B cell (primary cell): Measurements from ENCODE around the gene CKMT2. TPM values are rescaled to one million over a fixed set of nuclear protein-coding genes. Genes with fewer than 3 reads are reported as not detected.

Source experiments
- ATAC-seq: fragments of 200-7000 bp; cut with Tn5 transposase; one replicate; pipeline ENCODE4 v1.10.0; 2021; ENCODE audit warnings: low read depth, mild to moderate bottlenecking, moderate number of reproducible peaks, moderate library complexity
- CTCF ChIA-PET: fragments of 350-600 bp; sonication (Branson Sonifier 250); formaldehyde crosslinking; loops from one replicate; lab custom pipeline; 2021; ENCODE audit warnings: antibody characterized with exemption, inconsistent platforms; lab: Charles Lee
- POLR2A ChIA-PET: fragments of 350-600 bp; sonication (Branson Sonifier 250); formaldehyde crosslinking; loops from one replicate; lab custom pipeline; 2021; ENCODE audit warnings: antibody characterized with exemption; lab: Charles Lee
- DNase-seq: peaks from one replicate; pipeline ENCODE4 v3.0.0; 2013
- H2AFZ ChIP-seq: 2 replicates; pipeline ENCODE4 v1.6.1; 2012; ENCODE audit warnings: mild to moderate bottlenecking, low read depth, low read length; ENCODE audit not compliant: insufficient read depth, poor library complexity, severe bottlenecking
- H3K27ac ChIP-seq, 2 donors: 1 replicate in 1 of 2; 2 replicates in 1 of 2; pipeline ENCODE4 v1.5.1; 2012 to 2013; ENCODE audit warnings: low read length in 2 of 2, mild to moderate bottlenecking in 2 of 2, moderate library complexity in 1 of 2
- H3K27me3 ChIP-seq, 4 experiments: fragments of 200-600 bp in 1 of 4; sonication (generic) in 1 of 4; replicated peaks in 1 of 4; 1 replicate in 2 of 4; 2 replicates in 2 of 4; pipeline versions ENCODE4 v1.6.1 to v1.7.0; 2013 to 2016; ENCODE audit warnings: low read length in 3 of 4, mild to moderate bottlenecking in 2 of 4, mixed read lengths in 1 of 4, moderate library complexity in 1 of 4; ENCODE audit not compliant: insufficient read depth in 4 of 4, control insufficient read depth in 3 of 4; ENCODE audit errors: control extremely low read depth in 1 of 4
- H3K36me3 ChIP-seq, 2 experiments: replicated peaks in 1 of 2; 1 replicate in 1 of 2; 2 replicates in 1 of 2; pipeline versions ENCODE4 v1.6.1 to v1.7.1; 2013; ENCODE audit warnings: low read length in 1 of 2; ENCODE audit not compliant: insufficient read depth in 2 of 2, control insufficient read depth in 1 of 2; ENCODE audit errors: control extremely low read depth in 1 of 2, extremely low read depth in 1 of 2
- H3K4me1 ChIP-seq, 2 donors: fragments of 200-600 bp in 1 of 2; sonication (generic) in 1 of 2; 1 replicate in 1 of 2; 2 replicates in 1 of 2; pipeline versions ENCODE4 v1.5.1 to v1.6.1; 2013 to 2017; ENCODE audit warnings: low read length in 2 of 2; ENCODE audit not compliant: control insufficient read depth in 2 of 2, insufficient read depth in 2 of 2
- H3K4me2 ChIP-seq: replicated peaks from 2 replicates; pipeline ENCODE3; 2012; ENCODE audit warnings: mild to moderate bottlenecking, low read depth, low read length; ENCODE audit not compliant: poor library complexity, severe bottlenecking
- H3K4me3 ChIP-seq, 5 experiments: fragments of 200-600 bp in 1 of 5; sonication (generic) in 1 of 5; 1 replicate in 3 of 5; 2 replicates in 2 of 5; pipeline versions ENCODE4 v1.5.1 to v1.7.0; 2011 to 2016; ENCODE audit warnings: low read length in 4 of 5, mild to moderate bottlenecking in 4 of 5, low read depth in 2 of 5, control low read depth in 1 of 5, moderate library complexity in 1 of 5; ENCODE audit not compliant: insufficient read depth in 1 of 5; ENCODE audit errors: control extremely low read depth in 1 of 5, extremely low read depth in 1 of 5
- H3K79me2 ChIP-seq: fragments of 200-600 bp; sonication (generic); one replicate; pipeline ENCODE4 v1.6.0; 2016; ENCODE audit warnings: low read length; ENCODE audit not compliant: control insufficient read depth, insufficient read depth
- H3K9ac ChIP-seq: fragments of 200-600 bp; sonication (generic); 2 replicates; pipeline ENCODE4 v1.6.1; 2017; ENCODE audit warnings: mild to moderate bottlenecking, low read length, moderate library complexity
- H3K9me3 ChIP-seq, 3 donors: one replicate each; pipeline versions ENCODE4 v1.6.1 to v1.7.1; 2013; ENCODE audit warnings: low read length in 2 of 3; ENCODE audit not compliant: control insufficient read depth in 2 of 3, insufficient read depth in 1 of 3; ENCODE audit errors: control extremely low read depth in 1 of 3
- H4K20me1 ChIP-seq: 2 replicates; pipeline ENCODE4 v1.6.0; 2012; ENCODE audit warnings: mild to moderate bottlenecking, low read length; ENCODE audit not compliant: insufficient read depth, control insufficient read depth, poor library complexity, severe bottlenecking
- H3K27ac Mint-ChIP-seq: one replicate; pipeline ENCODE4 v1.8.0; 2021; ENCODE audit warnings: mixed read lengths
- H3K27me3 Mint-ChIP-seq: one replicate; pipeline ENCODE4 v1.8.0; 2021; ENCODE audit warnings: mixed read lengths
- H3K4me1 Mint-ChIP-seq: one replicate; pipeline ENCODE4 v1.8.0; 2021; ENCODE audit warnings: mixed read lengths
- H3K4me3 Mint-ChIP-seq: one replicate; pipeline ENCODE4 v1.8.0; 2021; ENCODE audit warnings: mixed read lengths
- H3K9me3 Mint-ChIP-seq: one replicate; pipeline ENCODE4 v1.8.0; 2022; ENCODE audit warnings: mixed read lengths; ENCODE audit not compliant: insufficient read depth
- CTCF ChIP-seq: fragments of 200-600 bp; IDR thresholded peaks from one replicate; pipeline ENCODE4 v1.8.0; 2022; ENCODE audit warnings: antibody characterized with exemption, mild to moderate bottlenecking
- EZH2 ChIP-seq: IDR thresholded peaks from 2 replicates; pipeline ENCODE4 v1.6.1; 2012; ENCODE audit warnings: borderline replicate concordance, low read depth, mild to moderate bottlenecking, moderate library complexity, low read length; ENCODE audit not compliant: insufficient read depth, poor library complexity, severe bottlenecking
- WGBS: methylation state at CpG from one replicate; pipeline ENCODE4 v1.1.5; 2013; ENCODE audit warnings: missing lambda C conversion rate; ENCODE audit not compliant: insufficient coverage; 5-methylcytosine and 5-hydroxymethylcytosine counted together
- intact Hi-C: fragments of 100-400 bp; cut with micrococcal nuclease; formaldehyde crosslinking; loops from one replicate; pipeline ENCODE4 v1.10.0; 2022
- polyA plus RNA-seq: library from polyadenylated mRNA; depleted of rRNA; stranded (reverse); fragments of >200 nt; gene quantifications from 2 replicates; pipeline ENCODE4 v1.2.3, GENCODE V29; 2012
- total RNA-seq, 2 donors: library from RNA; stranded (reverse); fragments of 120-200 nt in 1 of 2; gene quantifications; 1 replicate in 1 of 2; 2 replicates in 1 of 2; pipeline versions ENCODE4 v1.2.3 to v1.2.4, GENCODE V29; 2013 to 2022

The CKMT2 gene
- total and polyA plus RNA-seq, 2 donors (not counting 1 experiment from before 2014, with no cell fraction given), result not detected

- ATAC-seq (no peak), DNase-seq (no peak)
- CTCF ChIA-PET, result no interaction called here
- no peak overlapping the region for H3K27ac ChIP-seq
- no peaks in the 10 kb centered on the region for H3K27me3 ChIP-seq
- peaks cover 0 to 4% of the 10 kb centered on the region in 2 donors for H3K4me1 ChIP-seq
- H3K9me3 ChIP-seq, result peaks cover 0 to 7% (median 2%) of the 10 kb centered on the region in 3 donors
- TF ChIP-seq CTCF, result no peak
- no peak overlapping the region for H2AFZ ChIP-seq
- Mint-ChIP-seq H3K9me3 (peaks cover 2% of the 10 kb centered on the region), H3K4me1 (peaks cover 7% of the 10 kb centered on the region), H3K27ac (no peak overlapping the region), H3K27me3 (no peaks in the 10 kb centered on the region), H3K4me3 (no peak overlapping the region)
- H3K9ac ChIP-seq, result no peak overlapping the region
- peaks cover 4% of the 10 kb centered on the region for H3K79me2 ChIP-seq
- no peak overlapping the region for H3K4me2 ChIP-seq
- intact Hi-C loops, result no loop called here
- H3K4me3 ChIP-seq, result no peak overlapping the region
- H4K20me1 ChIP-seq, result peaks cover 10% of the 10 kb centered on the region
- peaks cover 0 to 2% of the 10 kb centered on the region in 2 experiments for H3K36me3 ChIP-seq
- POLR2A ChIA-PET, result no interaction called here
These were observed 32.0 kb downstream of the CKMT2 start for GRCh38 chr5:81265101-81265500.

GRCh38 chr5:81268521-81269196, 35.5 kb downstream of the CKMT2 start:
- 89% methylated on average over 2 of the region's 3 CpGs for WGBS
- CTCF ChIA-PET, result no interaction called here
- Mint-ChIP-seq H3K27ac (no peak overlapping the region), H3K27me3 (no peaks in the 10 kb centered on the region), H3K9me3 (peaks cover 15% of the 10 kb centered on the region), H3K4me3 (no peak overlapping the region), H3K4me1 (peaks cover 14% of the 10 kb centered on the region)
- DNase-seq, result no peak
- Histone ChIP-seq H3K79me2 (peaks cover 23% of the 10 kb centered on the region), H2AFZ (no peak overlapping the region), H3K27me3 (no peaks in the 10 kb centered on the region), H3K4me2 (no peak overlapping the region), H3K9ac (no peak overlapping the region), H3K36me3 (peaks cover 0 to 2% of the 10 kb centered on the region in 2 experiments), H3K4me3 (no peak overlapping the region), H3K4me1 (peaks cover 0 to 4% of the 10 kb centered on the region in 2 donors), H3K9me3 (peaks cover 0 to 14% (median 0%) of the 10 kb centered on the region in 3 donors), H4K20me1 (peaks cover 13% of the 10 kb centered on the region), H3K27ac (no peak overlapping the region)
- intact Hi-C loops, result no loop called here
- POLR2A ChIA-PET, result no interaction called here
- no peak for TF ChIP-seq EZH2
- no peak for TF ChIP-seq CTCF
- ATAC-seq, result no peak
